H9 (cell line): ENCODE results near the gene KIR3DL3. TPM values are rescaled to one million over a fixed set of nuclear protein-coding genes. Genes with fewer than 3 reads are reported as not detected.
"Not testable (repeated sequence)": the region's sequence is repeated elsewhere in the genome, so short reads cannot be mapped to it uniquely, and the experiment has no call there.

Experiments used
- DNase-seq: peaks from one replicate; pipeline ENCODE4 v3.0.0-alpha.2; 2017
- H2AFZ ChIP-seq: one replicate; pipeline ENCODE4 v1.6.1; 2013; ENCODE audit warnings: mild to moderate bottlenecking, low read length, control low read depth, moderate library complexity
- H2AK5ac ChIP-seq: 2 replicates; pipeline ENCODE4 v1.6.1; 2013; ENCODE audit warnings: low read length, control low read depth, mixed read lengths; ENCODE audit not compliant: insufficient read length
- H2BK120ac ChIP-seq: one replicate; pipeline ENCODE4 v1.6.1; 2013; ENCODE audit warnings: low read depth, mild to moderate bottlenecking, low read length, control low read depth, inconsistent platforms; ENCODE audit not compliant: poor library complexity, severe bottlenecking
- H2BK12ac ChIP-seq: 2 replicates; pipeline ENCODE4 v1.6.1; 2013; ENCODE audit warnings: low read length, control low read depth, mixed read lengths, low read depth; ENCODE audit not compliant: insufficient read length
- H2BK15ac ChIP-seq: 2 replicates; pipeline ENCODE4 v1.6.1; 2013; ENCODE audit warnings: low read depth, low read length, control low read depth
- H2BK20ac ChIP-seq: one replicate; pipeline ENCODE4 v1.6.1; 2013; ENCODE audit warnings: low read depth, mild to moderate bottlenecking, low read length, control low read depth, inconsistent platforms; ENCODE audit not compliant: poor library complexity, severe bottlenecking
- H2BK5ac ChIP-seq: 2 replicates; pipeline ENCODE4 v1.6.1; 2013; ENCODE audit warnings: low read length, control low read depth, mixed read lengths; ENCODE audit not compliant: insufficient read length
- H3K14ac ChIP-seq: 2 replicates; pipeline ENCODE4 v1.6.1; 2013; ENCODE audit warnings: low read length, control low read depth; ENCODE audit not compliant: insufficient read depth
- H3K18ac ChIP-seq: 2 replicates; pipeline ENCODE4 v1.6.1; 2013; ENCODE audit warnings: low read depth, mild to moderate bottlenecking, mixed read lengths, low read length, control low read depth; ENCODE audit not compliant: insufficient read length
- H3K23ac ChIP-seq: 2 replicates; pipeline ENCODE4 v1.6.1; 2013; ENCODE audit warnings: low read length, control low read depth, mixed read lengths, low read depth; ENCODE audit not compliant: insufficient read length
- H3K23me2 ChIP-seq: 2 replicates; pipeline ENCODE4 v1.6.1; 2013; ENCODE audit warnings: low read depth, mild to moderate bottlenecking, mixed read lengths, low read length, control low read depth; ENCODE audit not compliant: insufficient read length, poor library complexity, severe bottlenecking
- H3K27ac ChIP-seq: 2 replicates; pipeline ENCODE4 v1.5.1; 2013; ENCODE audit warnings: low read length, control low read depth, mixed read lengths, low read depth; ENCODE audit not compliant: insufficient read length
- H3K27me3 ChIP-seq: 2 replicates; pipeline ENCODE4 v1.6.1; 2013; ENCODE audit warnings: low read length, control low read depth, inconsistent platforms; ENCODE audit not compliant: insufficient read depth
- H3K4ac ChIP-seq: 2 replicates; pipeline ENCODE4 v1.6.1; 2013; ENCODE audit warnings: low read depth, mild to moderate bottlenecking, control low read depth, inconsistent platforms, low read length, moderate library complexity
- H3K4me1 ChIP-seq: 2 replicates; pipeline ENCODE4 v1.6.1; 2013; ENCODE audit warnings: low read length, control low read depth, inconsistent platforms; ENCODE audit not compliant: insufficient read depth
- H3K4me2 ChIP-seq: 2 replicates; pipeline ENCODE4 v1.6.1; 2013; ENCODE audit warnings: low read length, control low read depth, mixed read lengths; ENCODE audit not compliant: insufficient read length, insufficient read depth
- H3K56ac ChIP-seq: 2 replicates; pipeline ENCODE4 v1.6.1; 2013; ENCODE audit warnings: low read depth, mild to moderate bottlenecking, mixed read lengths, low read length, control low read depth; ENCODE audit not compliant: insufficient read length
- H3K79me1 ChIP-seq: 2 replicates; pipeline ENCODE4 v1.6.1; 2013; ENCODE audit warnings: low read depth, mild to moderate bottlenecking, moderate library complexity, low read length, control low read depth, inconsistent platforms; ENCODE audit not compliant: insufficient read depth, poor library complexity, severe bottlenecking
- H3K79me2 ChIP-seq: 2 replicates; pipeline ENCODE4 v1.6.1; 2013; ENCODE audit warnings: low read length, control low read depth, inconsistent platforms; ENCODE audit not compliant: insufficient read depth
- H3K9ac ChIP-seq: 2 replicates; pipeline ENCODE4 v1.6.1; 2013; ENCODE audit warnings: low read length, control low read depth, mixed read lengths; ENCODE audit not compliant: insufficient read length; ENCODE audit errors: extremely low read depth
- H3K9me3 ChIP-seq: one replicate; pipeline ENCODE4 v1.6.1; 2013; ENCODE audit warnings: low read depth, low read length, inconsistent platforms; ENCODE audit not compliant: control insufficient read depth
- H3T11ph ChIP-seq: one replicate; pipeline ENCODE4 v1.6.1; 2013; ENCODE audit warnings: mild to moderate bottlenecking, low read length, control low read depth, inconsistent platforms
- H4K20me1 ChIP-seq: one replicate; pipeline ENCODE4 v1.6.1; 2013; ENCODE audit not compliant: control insufficient read depth, insufficient read length, insufficient read depth
- H4K5ac ChIP-seq: 2 replicates; pipeline ENCODE4 v1.6.1; 2013; ENCODE audit warnings: low read depth, mild to moderate bottlenecking, mixed read lengths, low read length, control low read depth; ENCODE audit not compliant: insufficient read length
- H4K8ac ChIP-seq: replicated peaks from 2 replicates; pipeline ENCODE4 v1.6.1; 2013; ENCODE audit warnings: low read length, control low read depth, mixed read lengths, low read depth; ENCODE audit not compliant: insufficient read length
- H4K91ac ChIP-seq: 2 replicates; pipeline ENCODE4 v1.6.1; 2013; ENCODE audit warnings: low read depth, mild to moderate bottlenecking, moderate library complexity, mixed read lengths, low read length, control low read depth; ENCODE audit not compliant: insufficient read length
- H3K27ac Mint-ChIP-seq, 3 experiments: 2 replicates in 2 of 3; 3 replicates in 1 of 3; pipeline ENCODE4 v1.8.0; 2020 to 2021; ENCODE audit warnings: mixed read lengths in 3 of 3, mild to moderate bottlenecking in 1 of 3, moderate library complexity in 1 of 3
- H3K27me3 Mint-ChIP-seq: 2 replicates; pipeline ENCODE4 v1.8.0; 2021; ENCODE audit warnings: low read depth, mild to moderate bottlenecking, moderate library complexity, mixed read lengths
- H3K36me3 Mint-ChIP-seq, 3 experiments: 2 replicates in 2 of 3; 3 replicates in 1 of 3; pipeline ENCODE4 v1.8.0; 2020 to 2021; ENCODE audit warnings: low read depth in 3 of 3, mixed read lengths in 3 of 3; ENCODE audit not compliant: insufficient read depth in 1 of 3
- H3K4me1 Mint-ChIP-seq, 2 experiments: 2 replicates each; pipeline ENCODE4 v1.8.0; 2020; ENCODE audit warnings: mixed read lengths in 2 of 2
- H3K4me3 Mint-ChIP-seq, 2 experiments: 2 replicates in 1 of 2; 3 replicates in 1 of 2; pipeline ENCODE4 v1.8.0; 2020 to 2021; ENCODE audit warnings: mild to moderate bottlenecking in 2 of 2, mixed read lengths in 2 of 2, moderate library complexity in 1 of 2
- H3K9me3 Mint-ChIP-seq, 2 experiments: 2 replicates in 1 of 2; 3 replicates in 1 of 2; pipeline ENCODE4 v1.8.0; 2020; ENCODE audit warnings: mild to moderate bottlenecking in 2 of 2, mixed read lengths in 2 of 2, moderate library complexity in 1 of 2
- CTCF ChIP-seq: fragments of 200-600 bp; sonication (generic); conservative IDR thresholded peaks from 3 replicates; pipeline ENCODE4 v1.8.0; 2021; ENCODE audit warnings: antibody characterized with exemption, mild to moderate bottlenecking
- WGBS: extraction: QIAGEN DNeasy Blood & Tissue Kit; methylation state at CpG from one replicate; pipeline ENCODE4 v1.1.7; 2013; ENCODE audit warnings: missing lambda C conversion rate, low lambda C conversion rate, mixed read lengths; ENCODE audit not compliant: insufficient read length; ENCODE audit errors: extremely low coverage; 5-methylcytosine and 5-hydroxymethylcytosine counted together
- total RNA-seq: library from RNA; stranded (reverse); gene quantifications from 2 replicates; pipeline ENCODE4 v1.2.1, GENCODE V29; 2021

KIR3DL3 gene
- total RNA-seq, 1 experiment from 2014 or later = not detected

GRCh38 chr19:54677217-54677616 is 47.0 kb upstream of the KIR3DL3 start:
- Histone ChIP-seq H2AFZ (no peak overlapping the region), H2AK5ac (no peak overlapping the region), H3K18ac (no peak overlapping the region), H3K9me3 (peaks cover 32% of the 10 kb centered on the region), H2BK15ac (no peak overlapping the region), H3K4me2 (no peak overlapping the region), H3K9ac (no peak overlapping the region), H3K4me1 (no peaks in the 10 kb centered on the region), H4K5ac (no peak overlapping the region), H2BK5ac (no peak overlapping the region), H4K8ac (no peak overlapping the region), H3K79me2 (no peaks in the 10 kb centered on the region), H3T11ph (no peak overlapping the region), H4K20me1 (no peaks in the 10 kb centered on the region), H4K91ac (no peak overlapping the region), H2BK120ac (no peak overlapping the region), H3K56ac (no peak overlapping the region), H2BK20ac (no peak overlapping the region), H2BK12ac (no peak overlapping the region), H3K27ac (no peak overlapping the region), H3K4ac (no peak overlapping the region), H3K23me2 (no peaks in the 10 kb centered on the region), H3K23ac (no peak overlapping the region), H3K14ac (no peak overlapping the region), H3K27me3 (no peaks in the 10 kb centered on the region), H3K79me1 (no peaks in the 10 kb centered on the region)
- Mint-ChIP-seq H3K36me3 (peaks cover 0 to 12% (median 4%) of the 10 kb centered on the region in 3 experiments; a peak in 4 of 7 replicates), H3K27me3 (no peaks in the 10 kb centered on the region), H3K27ac (no peak overlapping the region), H3K9me3 (peaks cover 66 to 79% of the 10 kb centered on the region in 2 experiments), H3K4me1 (no peaks in the 10 kb centered on the region), H3K4me3 (no peak overlapping the region)
- TF ChIP-seq CTCF = no peak
- DNase-seq = no peak
- no CpG with 5 or more reads among the region's 4 CpGs for WGBS

- not testable (repeated sequence) for H3K79me2 ChIP-seq, H3K4me3 Mint-ChIP-seq, H3K4me2 ChIP-seq, H2BK5ac ChIP-seq, DNase-seq, H3K27me3 Mint-ChIP-seq, H4K91ac ChIP-seq, H2BK15ac ChIP-seq, H3T11ph ChIP-seq, H2AK5ac ChIP-seq, H3K56ac ChIP-seq, H4K8ac ChIP-seq, H2BK120ac ChIP-seq, H3K14ac ChIP-seq, H3K23ac ChIP-seq, H3K4me1 Mint-ChIP-seq, H3K79me1 ChIP-seq, H3K4me1 ChIP-seq, H3K18ac ChIP-seq, H3K9ac ChIP-seq, H4K20me1 ChIP-seq, H4K5ac ChIP-seq, H3K27me3 ChIP-seq, H3K4ac ChIP-seq, H2BK12ac ChIP-seq, H3K27ac Mint-ChIP-seq, H3K23me2 ChIP-seq, H2BK20ac ChIP-seq, H3K27ac ChIP-seq, H2AFZ ChIP-seq
- H3K9me3 ChIP-seq = peaks cover 57% of the 10 kb centered on the region
- peaks cover 77 to 83% of the 10 kb centered on the region in 2 experiments for H3K9me3 Mint-ChIP-seq
- peaks cover 4 to 21% (median 5%) of the 10 kb centered on the region in 3 experiments; a peak in 3 of 7 replicates for H3K36me3 Mint-ChIP-seq
- no CpG with 5 or more reads among the region's 12 CpGs for WGBS
Observed at GRCh38 chr19:54681596-54681995, 42.6 kb upstream of the KIR3DL3 start.
